Fibroblast of skin of left biceps (primary cell): ENCODE results near the gene ZNF18.
A peak's percentile ranks its signal among the peaks of the same experiment; 100 is the strongest.
"Not testable (repeated sequence)": the region's sequence is repeated elsewhere in the genome, so short reads cannot be mapped to it uniquely, and the experiment has no call there.

Experiments used
- DNase-seq, 2 experiments: peaks; one replicate each; pipeline ENCODE4 v3.0.0-alpha.2; 2013; ENCODE audit warnings: low read depth in 2 of 2

Gene ZNF18

DNA sequence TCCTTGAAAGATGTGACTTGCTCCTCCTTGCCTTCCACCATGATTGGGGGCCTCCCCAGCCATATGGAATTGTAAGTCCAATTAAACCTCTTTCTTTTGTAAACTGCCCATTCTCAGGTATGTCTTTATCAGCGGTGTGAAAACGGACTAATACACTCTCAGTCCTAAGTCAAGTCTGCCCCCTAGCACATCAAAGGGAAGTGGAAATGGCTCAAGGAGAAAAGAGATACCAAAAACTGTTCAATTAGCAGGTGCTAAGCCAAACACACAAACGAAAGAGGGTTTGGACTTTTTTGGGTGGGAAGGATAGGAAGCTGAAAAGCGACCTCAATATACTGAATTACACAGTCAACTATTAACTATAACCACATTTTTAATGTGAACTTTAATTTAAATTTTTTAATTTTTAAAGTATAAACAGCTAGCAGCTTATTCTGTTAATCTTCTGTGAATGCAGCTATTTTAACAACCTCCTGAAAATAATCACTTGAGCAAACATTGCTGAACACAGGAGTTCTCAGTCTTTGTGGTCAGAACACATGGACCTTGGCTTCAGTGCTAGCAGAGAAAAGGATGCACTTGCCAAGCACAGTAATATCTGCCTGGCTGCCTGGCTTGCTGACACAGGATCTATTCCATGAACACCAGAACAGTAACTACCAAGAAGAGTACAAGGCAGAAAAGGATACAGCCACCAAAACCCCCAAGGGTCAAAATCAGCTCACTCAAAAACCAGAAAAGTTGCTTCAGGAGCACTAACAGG is 10.9 kb downstream of the ZNF18 start:
- DNase-seq = no peak

DNA sequence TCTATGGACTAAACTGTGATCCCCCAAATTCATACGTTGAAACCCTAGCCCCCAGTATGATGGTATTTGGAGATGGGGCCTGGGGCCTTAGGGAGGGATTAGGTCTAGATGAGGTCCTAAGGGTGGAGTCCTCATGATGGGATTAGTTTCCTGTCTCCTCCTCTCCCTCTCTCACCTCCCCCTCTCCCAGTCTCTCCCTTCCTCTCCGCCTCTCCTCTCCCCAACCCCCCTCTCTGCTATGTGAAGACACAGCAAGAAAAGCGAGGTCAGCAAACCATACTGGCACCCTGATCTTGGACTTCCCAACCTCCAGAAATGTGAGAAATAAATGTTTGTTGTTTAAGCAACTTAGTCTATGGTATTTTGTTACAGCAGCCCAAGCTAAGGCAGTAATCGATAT is 15.4 kb downstream of the ZNF18 start:
- DNase-seq = no peak

DNA sequence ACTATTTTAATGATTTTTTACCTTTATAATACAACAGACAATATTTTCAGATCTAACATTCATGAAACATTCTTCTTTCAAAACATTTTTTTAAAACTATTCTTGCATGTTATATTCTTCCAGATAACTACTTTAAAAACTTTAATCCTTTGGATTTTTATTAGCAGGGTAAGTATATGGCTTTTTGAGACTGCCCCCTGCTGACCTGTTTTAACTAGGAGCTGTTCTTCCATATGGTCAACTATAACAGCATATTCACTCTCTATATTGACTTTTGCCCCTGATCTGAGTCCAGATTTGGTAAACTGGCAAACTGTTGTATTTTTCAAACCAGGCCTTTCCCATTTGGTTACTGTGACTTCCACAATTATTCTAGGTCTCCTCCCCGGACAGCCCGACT is 16.5 kb downstream of the ZNF18 start:
- DNase-seq = no peak

DNA sequence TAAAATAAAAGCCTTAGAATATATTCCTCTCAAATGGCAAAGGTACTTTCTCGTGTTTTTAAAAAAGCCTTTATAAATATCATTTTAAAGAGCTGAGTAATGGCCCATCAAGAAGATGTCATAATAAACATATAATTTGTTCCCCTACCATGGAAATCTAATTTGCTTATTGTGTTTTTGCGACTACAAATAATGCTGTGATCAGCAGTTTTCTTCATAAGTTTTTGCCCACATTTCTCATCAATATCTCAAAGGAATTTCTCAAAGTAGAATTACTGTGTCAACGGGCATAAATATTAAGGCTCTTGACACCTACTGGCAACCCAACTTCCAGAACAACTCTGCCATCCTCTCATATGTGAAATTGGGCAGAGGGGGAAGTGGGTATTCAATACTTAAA is 17.5 kb downstream of the ZNF18 start:
- no peak for DNase-seq

DNA sequence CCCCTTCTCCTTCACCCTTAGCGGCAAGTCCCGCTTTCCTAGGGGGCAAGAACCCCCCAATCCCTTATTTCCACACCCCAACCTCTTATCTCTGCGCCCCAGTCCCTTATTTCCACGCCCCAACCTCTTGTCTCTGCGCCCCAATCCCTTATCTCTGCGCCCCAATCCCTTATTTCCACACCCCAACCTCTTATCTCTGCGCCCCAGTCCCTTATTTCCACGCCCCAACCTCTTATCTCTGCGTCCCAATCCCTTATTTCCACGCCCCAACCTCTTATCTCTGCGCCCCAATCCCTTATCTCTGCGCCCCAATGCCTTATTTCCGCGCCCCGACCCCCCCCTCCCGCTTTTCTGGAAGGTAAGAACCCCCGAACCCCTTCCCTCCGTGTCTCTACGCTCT is 24.5 kb downstream of the ZNF18 start:
- not testable (repeated sequence) for DNase-seq

DNA sequence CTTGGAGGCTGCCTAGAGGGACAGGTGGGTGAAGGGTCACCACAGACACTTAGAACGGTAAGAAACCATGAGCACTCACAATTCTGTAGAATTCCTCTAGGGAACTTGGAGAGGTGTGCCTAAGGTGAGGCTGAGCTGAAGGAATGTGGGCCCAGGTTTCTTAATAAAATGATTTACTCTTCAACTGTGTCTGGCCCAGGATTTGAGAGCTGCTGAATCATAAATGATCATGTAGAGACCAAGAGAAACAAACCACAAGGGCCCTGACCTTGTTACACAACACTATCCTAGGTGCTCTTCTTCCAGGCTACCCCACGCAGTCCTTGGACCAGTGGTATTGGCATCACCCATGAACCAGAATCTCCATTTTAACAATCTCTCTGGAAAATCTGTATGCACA is 27.7 kb downstream of the ZNF18 start:
- no peak for DNase-seq

DNA sequence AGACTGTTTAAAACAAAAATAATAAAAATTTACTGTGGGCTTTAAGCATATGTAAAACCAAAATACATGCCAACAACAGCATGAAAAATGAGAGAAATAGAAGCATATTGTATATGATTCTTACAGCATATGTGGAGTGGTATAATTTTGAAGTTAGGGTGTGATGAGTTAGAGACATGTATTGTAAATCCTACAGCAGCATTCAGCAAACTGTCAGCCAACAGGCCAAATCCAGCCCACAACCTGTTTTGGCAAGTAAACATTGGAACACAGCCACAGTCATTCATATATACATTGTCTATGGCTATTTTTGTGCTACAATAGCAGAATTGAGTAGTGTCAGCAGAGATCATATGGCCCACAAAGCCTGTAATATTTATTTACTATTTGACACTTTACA is 42.3 kb downstream of the ZNF18 start:
- DNase-seq = no peak

DNA sequence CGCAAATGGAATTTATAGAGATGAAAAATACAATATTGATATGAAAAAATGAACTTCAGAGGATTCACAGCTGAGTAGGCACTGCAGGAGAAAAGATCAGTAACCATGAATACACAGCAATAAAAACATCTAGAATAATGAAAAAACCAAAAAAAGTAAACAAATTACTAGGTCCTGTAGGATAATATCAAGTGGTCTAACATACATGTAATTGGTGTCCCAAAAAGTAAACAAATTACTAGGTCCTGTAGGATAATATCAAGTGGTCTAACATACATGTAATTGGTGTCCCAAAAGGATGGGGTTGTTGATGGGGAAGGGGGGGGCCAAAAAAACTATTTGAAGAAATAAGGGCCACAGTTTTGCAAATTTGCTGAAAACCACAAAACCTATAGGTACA is 43.4 kb downstream of the ZNF18 start:
- no peak for DNase-seq

DNA sequence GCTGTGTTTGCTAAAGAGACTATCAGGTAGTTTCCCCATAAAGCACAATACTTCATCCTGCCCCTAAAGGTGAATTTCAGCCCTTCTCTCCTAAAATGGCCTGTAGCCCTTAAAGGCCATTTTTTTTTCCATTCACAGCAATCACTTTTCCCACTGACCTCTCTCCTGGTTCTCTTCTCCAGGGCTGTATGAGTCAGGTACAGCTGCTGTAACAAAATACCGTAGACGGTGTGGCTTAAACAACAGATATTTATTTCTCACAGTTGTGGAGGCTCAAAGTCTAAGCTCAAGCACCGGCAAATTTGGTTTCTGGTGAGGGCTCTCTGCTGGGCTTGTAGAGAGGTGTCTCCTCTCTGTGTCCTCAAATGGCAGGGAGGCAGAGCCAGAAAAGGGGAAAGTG is 44.7 kb downstream of the ZNF18 start:
- DNase-seq = no peak

DNA sequence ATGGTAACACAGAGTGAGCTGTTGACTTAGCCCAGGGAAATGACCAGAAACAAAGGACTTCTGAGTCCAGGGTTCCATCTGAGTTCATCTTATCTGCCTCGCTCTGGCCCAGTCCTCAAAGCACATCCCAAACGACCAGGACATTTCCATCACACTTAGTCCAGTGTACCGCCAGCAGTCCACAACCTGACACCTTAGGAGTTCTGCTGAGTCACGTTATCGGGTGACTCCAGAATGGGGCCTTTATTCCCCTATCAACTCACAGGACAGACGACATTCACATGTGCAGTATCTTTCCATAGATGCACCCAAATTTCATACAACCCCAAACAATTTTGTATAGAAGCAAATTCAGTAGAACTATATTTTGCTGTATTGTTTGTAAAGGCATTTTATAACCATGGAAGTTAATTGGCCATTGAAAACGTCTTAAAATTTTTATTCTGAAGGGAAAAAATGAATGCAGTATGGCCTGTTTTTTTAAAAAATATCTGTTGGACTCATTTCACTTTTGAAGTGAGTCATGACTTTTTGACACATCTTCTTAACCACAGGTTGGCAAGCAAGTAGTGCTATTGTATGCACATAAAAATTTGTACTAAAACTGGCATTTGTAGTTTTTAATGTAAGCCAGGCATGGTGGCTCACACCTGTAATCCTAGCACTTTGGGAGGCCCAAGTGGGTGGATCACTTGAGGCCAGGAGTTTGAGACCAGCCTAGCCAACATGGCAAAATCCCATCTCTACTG is 46.3 kb downstream of the ZNF18 start:
- no peak for DNase-seq

DNA sequence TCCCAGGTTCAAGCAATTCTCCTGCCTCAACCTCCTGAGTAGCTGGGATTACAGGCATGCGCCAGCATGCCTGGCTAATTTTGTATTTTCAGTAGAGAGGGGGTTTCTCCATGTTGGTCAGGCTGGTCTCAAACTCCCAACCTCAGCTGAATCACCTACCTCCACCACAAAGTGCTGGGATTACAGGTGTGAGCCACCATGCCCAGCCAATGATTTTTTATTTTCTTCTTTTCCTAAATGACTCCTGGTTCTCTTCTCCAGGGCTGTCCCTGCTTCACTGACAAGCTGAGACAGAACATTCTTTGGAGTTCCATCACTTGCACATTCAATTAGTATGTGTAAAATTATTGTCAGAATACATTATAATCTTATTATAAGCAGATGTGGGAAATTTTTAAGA is 47.7 kb downstream of the ZNF18 start:
- not testable (repeated sequence) for DNase-seq

DNA sequence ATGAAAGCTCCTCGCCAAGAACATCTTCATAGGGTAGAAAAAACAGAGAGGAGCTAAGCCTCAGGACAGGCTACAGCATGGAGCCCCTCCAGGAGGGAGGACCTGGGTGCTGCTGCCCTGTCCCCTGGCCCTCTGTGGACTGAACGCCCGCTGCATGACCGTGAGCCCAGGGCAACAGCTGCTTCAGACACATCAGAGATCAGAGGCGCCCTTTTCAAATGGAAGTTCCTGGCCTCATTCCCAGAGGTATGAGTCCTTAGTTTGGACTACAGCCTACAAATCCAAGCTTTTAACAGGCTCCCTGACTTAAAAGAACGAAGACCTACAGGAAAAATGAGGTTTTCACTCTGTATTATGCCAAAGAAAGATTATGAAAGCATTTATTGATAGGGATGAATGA is 48.5 kb downstream of the ZNF18 start:
- peak; percentile 16 to 34 for DNase-seq

DNA sequence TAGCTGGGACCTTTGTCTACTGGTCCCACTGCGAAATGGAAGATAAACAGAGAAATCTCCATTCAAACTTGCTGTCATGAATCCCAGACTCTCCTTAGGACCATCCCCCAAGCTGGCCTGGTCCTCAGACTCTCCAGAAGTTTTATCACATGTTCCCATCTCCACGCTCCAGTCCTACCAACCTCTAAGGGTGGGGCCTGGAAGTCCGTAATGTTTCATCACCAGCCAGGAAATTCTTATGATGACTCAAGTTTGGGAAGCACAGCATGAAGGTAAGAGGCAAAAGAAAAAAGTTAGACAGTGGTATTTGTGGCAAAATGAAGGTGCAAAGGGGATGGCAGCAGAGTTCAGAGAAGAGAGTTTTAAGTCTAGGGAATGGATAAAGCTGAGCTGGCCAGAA is 52.7 kb downstream of the ZNF18 start:
- no peak for DNase-seq

DNA sequence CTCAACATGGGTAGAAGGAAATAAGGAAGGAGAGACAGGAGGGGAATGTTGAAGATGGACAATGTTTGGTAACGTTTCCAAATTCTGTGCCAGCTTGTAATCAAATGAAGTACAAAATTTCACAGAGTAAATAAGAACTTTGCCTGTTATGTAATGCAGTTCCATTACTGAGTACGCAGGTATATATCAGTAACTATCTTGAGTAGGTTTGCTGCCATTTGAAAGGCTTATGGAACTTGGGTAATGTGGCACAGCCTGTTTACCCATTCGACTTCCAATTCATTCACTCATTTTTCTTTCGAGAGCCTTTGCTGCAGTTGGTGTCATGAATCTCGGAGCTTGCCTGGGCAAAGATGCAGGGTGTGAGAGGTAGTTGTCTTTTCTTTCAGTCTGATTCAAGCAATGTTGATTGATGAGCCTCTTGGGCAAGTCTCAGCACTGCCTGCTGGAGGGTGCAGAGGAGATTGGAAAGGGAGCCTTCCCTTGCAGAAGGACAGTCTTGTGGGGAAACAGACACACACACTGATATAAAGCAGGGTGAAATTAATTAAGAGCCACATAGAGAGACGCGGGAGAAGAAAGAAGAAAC is 53.4 kb downstream of the ZNF18 start:
- no peak for DNase-seq

DNA sequence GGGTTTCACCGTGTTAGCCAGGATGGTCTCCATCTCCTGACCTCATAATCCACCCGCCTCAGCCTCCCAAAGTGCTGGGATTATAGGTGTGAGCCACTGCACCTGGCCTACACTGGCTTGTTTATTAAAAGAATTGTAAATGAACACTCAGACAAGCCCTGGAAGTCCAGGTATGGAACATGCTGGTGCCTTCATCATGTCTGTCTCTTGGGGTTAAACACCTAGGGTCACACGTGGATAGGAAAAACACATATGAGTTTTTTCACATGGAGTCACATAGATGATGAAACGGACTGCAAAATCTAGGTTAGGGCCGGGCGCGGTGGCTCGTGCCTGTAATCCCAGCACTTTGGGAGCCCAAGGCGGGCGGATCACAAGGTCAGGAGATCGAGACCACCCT is 54.2 kb downstream of the ZNF18 start:
- not testable (repeated sequence) for DNase-seq

DNA sequence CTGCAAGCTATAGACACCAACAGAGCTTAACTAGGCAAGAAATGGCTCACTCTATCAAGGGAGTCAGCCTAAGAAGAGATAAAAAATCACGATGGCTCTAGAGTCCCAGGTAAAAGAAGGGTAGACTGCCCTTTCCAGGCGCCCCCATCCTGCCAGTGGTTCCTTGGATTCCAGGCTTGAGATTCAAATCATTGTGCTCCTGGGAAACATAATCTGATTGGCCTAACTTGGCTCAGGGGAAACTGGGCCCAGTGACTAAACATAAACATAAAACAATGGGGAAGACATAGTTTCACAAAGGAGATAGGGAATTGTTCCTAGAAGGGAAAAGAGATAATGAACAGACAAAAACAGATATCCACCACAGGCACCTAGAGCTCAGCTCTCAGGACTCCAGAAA is 56.4 kb downstream of the ZNF18 start:
- DNase-seq = no peak

DNA sequence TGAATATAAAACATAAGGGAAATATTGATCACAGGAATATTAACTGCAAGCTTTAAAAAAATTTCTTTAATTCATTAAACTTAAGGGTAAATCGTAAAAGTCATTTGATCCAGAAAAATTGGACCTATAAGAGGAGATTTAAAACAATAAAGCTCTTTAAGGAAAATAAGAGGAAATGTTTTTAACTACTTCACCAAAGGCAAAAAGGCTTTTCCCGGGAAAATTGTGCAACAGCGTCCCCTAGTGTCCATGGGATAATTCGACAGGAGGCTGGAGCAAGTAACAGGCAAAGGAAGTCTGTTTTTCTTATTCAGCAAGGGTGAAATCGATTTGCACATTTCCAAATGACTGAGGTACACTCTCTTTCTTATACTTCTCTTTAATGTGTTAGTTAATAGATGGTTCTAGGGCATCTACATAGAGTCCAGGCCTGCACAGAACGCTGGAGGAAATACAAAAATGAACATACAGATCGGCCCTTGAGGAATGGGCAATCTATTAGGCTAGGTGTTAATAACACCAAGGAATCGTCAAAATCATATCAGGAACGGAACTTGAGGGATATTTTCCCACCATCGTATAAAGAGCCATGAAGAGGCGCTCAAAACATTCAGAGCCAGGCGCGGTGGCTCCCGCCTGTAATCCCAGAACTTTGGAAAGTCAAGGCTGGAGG is 61.4 kb downstream of the ZNF18 start:
- DNase-seq = peak in 1 of 2 experiments; percentile 3

DNA sequence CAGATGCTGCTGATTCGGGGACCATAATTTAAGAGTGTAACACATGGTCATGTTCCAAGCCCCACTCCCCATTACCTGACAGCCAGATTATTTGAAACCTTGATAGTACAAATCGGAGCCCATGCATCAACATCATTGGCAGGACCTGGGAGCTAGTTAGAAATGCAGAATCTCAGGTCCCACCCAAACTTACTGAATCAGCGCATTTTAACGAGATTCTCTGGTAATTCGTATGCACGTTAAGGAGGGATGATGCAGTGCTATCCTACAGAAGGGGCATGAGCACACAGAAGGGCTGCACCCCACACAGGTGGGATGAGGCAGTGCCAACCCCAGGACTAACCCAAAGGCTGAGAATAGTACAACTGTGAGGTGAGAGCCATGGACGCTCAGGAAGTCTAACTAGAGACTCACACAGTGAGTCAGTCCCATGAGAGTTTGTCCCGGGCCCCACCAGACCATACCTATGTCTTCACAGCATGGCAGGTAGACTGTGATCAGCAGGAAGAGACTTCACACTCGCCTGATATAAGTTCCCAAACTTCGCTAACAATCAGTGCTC is 64.9 kb downstream of the ZNF18 start:
- DNase-seq = no peak

DNA sequence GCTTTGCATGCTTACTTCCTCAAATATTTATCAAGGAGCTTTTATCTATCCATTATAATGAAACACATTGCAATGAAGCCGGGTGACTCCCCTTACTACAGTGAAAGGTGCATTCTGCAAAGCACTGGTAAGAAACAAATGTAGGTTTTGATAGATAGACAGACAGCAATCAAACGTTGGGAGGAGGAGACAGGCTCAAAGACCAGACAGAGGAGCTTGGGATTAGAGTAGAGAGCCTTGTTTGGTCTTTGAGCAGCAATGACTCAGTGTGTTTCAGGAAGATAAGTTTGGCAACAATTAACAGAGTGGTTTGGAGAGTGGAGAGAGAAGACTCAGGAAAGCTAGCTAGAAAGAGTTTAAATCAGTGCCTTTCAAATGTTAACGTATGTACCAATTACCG is 68.8 kb downstream of the ZNF18 start:
- DNase-seq = no peak
